NCI-H526 treated with DMSO at 0.1 percent for 48 hours (cell line): ENCODE measurements around the gene ZSCAN10.

ENCODE experiments used
- DNase-seq: peaks from one replicate; lab custom pipeline; 2025; lab: John Stamatoyannopoulos, UW

The ZSCAN10 gene

GRCh38 chr16:3134338-3135125, 35.4 kb upstream of the ZSCAN10 start, which contains the start of gene ZNF213:
TSS of gene ZNF213 (plus strand) at chr16:3135029. CDS start at chr16:3137281, 2,252 bp downstream.
- peak; percentile 93 for DNase-seq

- DNase-seq: no peak
These were observed 34.8 kb upstream of the ZSCAN10 start for GRCh38 chr16:3133844-3134243.

- DNase-seq: no peak
These were observed 32.8 kb upstream of the ZSCAN10 start for GRCh38 chr16:3131755-3132377.

GRCh38 chr16:3129137-3130131, 30.3 kb upstream of the ZSCAN10 start:
- peak; percentile 56 for DNase-seq

- DNase-seq: no peak
These were observed 28.7 kb upstream of the ZSCAN10 start for GRCh38 chr16:3127745-3128144.

- peak; percentile 76 for DNase-seq
These were observed 25.1 kb upstream of the ZSCAN10 start for GRCh38 chr16:3123986-3124886.

- no peak for DNase-seq
These were observed 24.0 kb upstream of the ZSCAN10 start for GRCh38 chr16:3122926-3123570.

GRCh38 chr16:3121851-3122467, 22.9 kb upstream of the ZSCAN10 start:
- DNase-seq: no peak

- no peak for DNase-seq
These were observed 21.3 kb upstream of the ZSCAN10 start for GRCh38 chr16:3120435-3120834.

GRCh38 chr16:3119701-3120408, 20.8 kb upstream of the ZSCAN10 start:
- DNase-seq: no peak

GRCh38 chr16:3119286-3119685, 20.2 kb upstream of the ZSCAN10 start:
- DNase-seq: no peak

GRCh38 chr16:3118846-3119245, 19.8 kb upstream of the ZSCAN10 start:
- no peak for DNase-seq

- no peak for DNase-seq
These were observed 19.2 kb upstream of the ZSCAN10 start for GRCh38 chr16:3118204-3118790.

- no peak for DNase-seq
These were observed 16.5 kb upstream of the ZSCAN10 start for GRCh38 chr16:3115561-3115960.

- no peak for DNase-seq
These were observed 15.9 kb upstream of the ZSCAN10 start for GRCh38 chr16:3115003-3115402.

GRCh38 chr16:3113765-3114479, 14.8 kb upstream of the ZSCAN10 start:
- DNase-seq: no peak

- no peak for DNase-seq
These were observed 13.9 kb upstream of the ZSCAN10 start for GRCh38 chr16:3112881-3113574.
